AG09319 (cell line): ENCODE results near the gene UCP3.

Source experiments
- DNase-seq: peaks from one replicate; pipeline ENCODE4 v3.0.0-alpha.2; 2010; ENCODE audit warnings: low read depth; ENCODE audit errors: extremely low read depth
- TF ChIP-seq, protein P1 (sequence below): IDR thresholded peaks from 2 replicates; pipeline ENCODE4 v1.5.1; 2011; ENCODE audit warnings: low read depth, mild to moderate bottlenecking, inconsistent platforms, low read length, moderate library complexity

Gene UCP3

DNA sequence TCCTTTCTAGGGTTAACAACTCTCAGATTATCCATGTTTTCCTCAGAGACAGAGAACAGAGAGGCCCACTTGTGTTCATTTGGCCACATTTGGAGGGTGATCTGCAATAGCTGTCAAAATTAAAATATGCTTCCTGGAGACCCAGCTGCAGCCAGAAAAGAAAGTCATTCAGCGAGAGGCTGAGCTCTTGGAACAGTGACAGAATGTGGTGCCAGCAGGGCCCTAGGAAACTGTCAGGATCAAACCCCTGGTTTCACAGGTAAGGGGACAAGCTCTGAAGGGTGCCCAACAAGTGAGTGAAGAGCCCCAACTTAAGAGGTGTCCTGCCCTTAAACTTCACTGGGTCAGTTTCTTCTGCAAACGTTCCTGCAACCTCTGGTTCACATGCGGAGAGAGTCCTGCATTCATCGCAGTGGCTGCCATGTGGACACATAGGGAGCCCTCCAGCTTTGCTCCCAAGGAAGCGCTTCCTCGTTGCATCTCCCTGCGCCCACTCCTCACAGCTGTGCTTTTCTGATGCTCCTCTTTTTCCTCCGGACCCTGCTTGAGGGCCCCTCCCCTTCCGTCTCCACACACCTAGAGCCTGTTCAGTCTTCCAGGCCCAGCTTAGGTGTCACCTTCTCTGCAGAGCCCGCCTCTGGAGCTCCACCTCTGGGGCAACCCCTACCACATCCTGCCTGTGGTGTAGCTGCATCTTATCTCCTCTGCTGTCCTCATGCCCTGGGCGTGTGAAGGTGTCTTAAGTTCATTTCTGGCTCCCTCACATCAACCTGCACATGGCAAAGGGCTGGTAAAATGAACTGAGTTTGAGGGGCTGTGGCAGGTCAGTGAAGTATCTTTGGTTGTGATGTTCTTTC lies 3.9 kb downstream of the UCP3 start:
- TF ChIP-seq, protein P1, sequence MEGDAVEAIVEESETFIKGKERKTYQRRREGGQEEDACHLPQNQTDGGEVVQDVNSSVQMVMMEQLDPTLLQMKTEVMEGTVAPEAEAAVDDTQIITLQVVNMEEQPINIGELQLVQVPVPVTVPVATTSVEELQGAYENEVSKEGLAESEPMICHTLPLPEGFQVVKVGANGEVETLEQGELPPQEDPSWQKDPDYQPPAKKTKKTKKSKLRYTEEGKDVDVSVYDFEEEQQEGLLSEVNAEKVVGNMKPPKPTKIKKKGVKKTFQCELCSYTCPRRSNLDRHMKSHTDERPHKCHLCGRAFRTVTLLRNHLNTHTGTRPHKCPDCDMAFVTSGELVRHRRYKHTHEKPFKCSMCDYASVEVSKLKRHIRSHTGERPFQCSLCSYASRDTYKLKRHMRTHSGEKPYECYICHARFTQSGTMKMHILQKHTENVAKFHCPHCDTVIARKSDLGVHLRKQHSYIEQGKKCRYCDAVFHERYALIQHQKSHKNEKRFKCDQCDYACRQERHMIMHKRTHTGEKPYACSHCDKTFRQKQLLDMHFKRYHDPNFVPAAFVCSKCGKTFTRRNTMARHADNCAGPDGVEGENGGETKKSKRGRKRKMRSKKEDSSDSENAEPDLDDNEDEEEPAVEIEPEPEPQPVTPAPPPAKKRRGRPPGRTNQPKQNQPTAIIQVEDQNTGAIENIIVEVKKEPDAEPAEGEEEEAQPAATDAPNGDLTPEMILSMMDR = no peak
- DNase-seq = no peak

DNA sequence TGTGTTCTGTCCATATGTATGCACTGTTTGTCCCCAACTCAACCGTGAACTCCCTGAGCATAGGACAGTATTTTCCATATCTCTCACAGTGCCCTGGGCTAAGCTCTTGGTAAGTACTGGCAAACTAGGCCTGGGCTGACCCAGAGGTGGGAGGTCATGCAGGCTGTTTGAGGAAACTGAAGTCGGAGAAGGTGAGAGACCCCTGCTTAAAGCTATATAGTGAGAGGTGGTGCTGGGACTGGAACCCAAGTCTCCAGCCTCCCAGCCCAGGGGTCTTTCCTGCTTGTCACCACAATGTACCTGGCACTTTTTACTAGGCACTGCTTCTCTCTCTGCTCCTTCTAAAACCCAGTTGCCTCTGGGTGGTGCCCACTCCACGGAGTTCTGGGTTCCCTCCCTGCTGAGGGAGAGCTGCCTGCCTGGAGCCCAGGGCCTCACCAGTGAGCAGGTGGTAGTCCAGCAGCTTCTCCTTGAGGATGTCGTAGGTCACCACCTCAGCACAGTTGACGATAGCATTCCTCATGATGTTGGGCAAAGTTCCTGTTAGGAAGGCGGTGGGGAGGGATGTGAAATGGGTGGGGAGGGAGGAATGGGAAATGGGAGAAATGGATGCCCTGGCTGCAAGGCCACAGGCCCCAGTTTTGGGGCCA lies 4.7 kb downstream of the UCP3 start:
- no peak for DNase-seq
- TF ChIP-seq, protein P1 = no peak

DNA sequence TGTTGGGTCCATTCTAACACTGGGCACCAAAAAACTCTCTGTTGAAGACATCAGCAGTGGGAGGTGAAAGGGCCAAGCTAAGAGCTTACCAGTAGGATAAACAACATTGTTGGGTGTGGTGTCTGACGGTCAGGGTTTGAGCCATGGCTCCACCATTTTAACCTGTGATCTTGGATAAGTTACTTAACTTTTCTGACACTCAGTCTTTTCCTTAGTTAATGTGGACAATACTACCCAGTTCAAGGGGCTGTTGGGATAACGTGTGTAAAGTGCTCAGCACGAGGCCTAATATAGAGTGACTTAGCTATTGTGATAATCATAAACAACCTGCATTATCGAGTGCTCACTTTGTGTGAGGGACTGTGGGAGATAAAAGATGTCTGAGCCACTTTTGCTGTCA lies 6.1 kb downstream of the UCP3 start:
- TF ChIP-seq, protein P1 = no peak
- DNase-seq = no peak

DNA sequence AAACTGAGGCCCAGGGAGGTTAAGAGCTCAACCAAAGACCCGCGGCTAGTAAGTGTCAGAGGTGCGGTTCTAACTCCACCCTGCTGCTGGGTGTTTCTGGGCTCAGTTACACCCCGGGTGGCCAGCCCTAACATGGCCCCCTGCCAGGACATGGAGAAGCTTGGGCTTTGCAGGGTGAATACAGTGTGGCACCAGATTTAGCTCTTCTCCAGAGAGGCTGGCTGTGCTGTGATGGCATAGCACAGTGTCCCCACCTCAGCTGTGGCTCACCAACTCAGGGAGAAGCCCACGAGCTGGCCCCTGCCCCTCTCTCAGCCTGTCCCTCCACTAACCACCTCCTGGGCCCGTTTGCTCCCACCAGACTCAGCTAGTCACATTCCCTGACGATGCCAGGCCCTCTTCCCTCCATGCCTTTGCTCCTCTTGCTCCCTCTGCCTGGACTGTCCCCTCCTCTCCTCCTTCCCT lies 7.0 kb downstream of the UCP3 start:
- TF ChIP-seq, protein P1 = no peak

DNA sequence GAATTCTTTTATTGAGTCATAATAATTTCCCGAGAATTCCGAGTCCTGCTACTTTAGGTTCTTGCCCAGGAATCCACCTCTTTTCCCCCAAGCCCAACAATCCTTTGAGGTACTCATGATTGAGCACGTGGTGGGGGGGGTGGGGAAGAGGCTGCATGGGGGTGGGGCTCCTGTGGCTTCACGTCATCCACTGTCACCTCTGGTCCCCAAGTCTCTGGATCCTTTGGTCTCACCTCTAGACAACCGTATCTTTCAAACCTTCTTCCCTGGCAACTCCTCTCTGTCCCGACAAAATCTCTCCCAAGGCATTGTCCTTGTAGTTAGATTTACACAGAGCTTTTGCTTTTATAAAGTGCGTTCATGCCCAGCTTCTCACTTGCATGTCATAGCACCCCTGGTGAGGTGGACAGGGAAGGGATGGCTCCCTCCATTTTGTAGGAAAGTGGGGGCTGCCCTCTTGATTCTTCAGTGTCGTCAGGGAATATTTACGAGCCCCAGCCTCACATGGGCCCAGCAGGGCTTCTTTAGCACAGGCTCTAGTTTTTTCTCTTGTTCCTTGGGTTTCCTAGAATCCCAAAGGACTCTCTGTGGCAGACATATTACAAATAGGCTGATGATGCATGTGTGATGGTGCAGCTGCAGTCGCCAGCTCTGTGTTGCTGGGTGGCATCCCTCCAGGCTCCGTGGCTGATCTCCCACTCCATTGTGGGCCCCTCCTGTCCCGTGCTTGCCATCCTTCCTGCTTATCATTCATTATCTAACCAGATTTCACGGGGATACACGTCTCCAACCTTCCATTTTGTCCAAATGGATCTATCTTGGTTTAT lies 8.4 kb downstream of the UCP3 start:
- TF ChIP-seq, protein P1 = no peak
- DNase-seq = no peak

More for the DNA sequence above, 7.0 kb downstream of the UCP3 start:
- no peak for DNase-seq

DNA sequence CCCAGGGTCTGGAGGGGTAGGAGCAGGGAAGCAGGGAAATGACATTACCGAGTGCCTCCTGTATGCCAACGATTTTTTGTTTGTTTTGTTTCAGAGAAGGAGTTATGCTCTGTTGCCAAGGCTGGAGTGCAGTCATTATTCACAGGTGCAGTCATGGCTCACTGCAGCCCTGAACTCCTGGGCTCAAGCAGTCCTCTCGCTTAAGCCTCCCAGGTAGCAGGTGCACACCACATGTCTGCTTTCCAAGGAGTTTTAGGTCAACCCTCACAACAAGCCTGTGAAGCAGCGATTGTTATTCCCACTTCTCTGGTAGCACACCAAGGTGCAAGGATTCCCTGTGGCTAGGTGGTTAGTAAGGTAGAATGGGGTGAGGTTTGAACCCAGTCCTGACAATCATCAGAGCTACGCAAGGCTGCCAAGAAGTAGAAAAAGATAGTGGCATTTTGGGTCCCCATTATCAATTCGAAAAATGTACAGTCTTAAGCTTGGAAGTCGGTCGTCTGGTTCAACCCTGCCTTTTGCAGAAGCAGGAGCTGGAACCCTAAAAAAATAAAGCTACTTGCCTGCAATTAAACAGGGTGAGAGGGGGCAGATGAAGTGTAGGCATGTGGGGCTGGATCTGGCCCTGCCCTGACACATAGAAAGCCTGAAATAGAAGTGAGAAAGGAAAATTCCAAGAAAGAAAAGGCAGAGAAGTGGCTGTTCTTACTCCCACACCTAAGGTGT lies 9.1 kb downstream of the UCP3 start:
- TF ChIP-seq, protein P1 = no peak
- no peak for DNase-seq
